Hepatocyte (in vitro differentiated cells): ENCODE data around the gene XPNPEP1. TPM values are rescaled to one million over a fixed set of nuclear protein-coding genes. Genes with fewer than 3 reads are reported as not detected.

Experiments used
- DNase-seq: peaks from one replicate; pipeline ENCODE4 v3.0.0-alpha.2; 2016; ENCODE audit warnings: low spot score
- H2AFZ ChIP-seq: fragments of 200-600 bp; sonication (generic); 2 replicates; pipeline ENCODE4 v1.6.0; 2016; ENCODE audit warnings: antibody characterized with exemption, mild to moderate bottlenecking
- H3K27ac ChIP-seq: fragments of 200-600 bp; sonication (generic); 2 replicates; pipeline ENCODE4 v1.5.1; 2016; ENCODE audit warnings: mild to moderate bottlenecking
- H3K27me3 ChIP-seq: fragments of 200-600 bp; sonication (generic); 2 replicates; pipeline ENCODE4 v1.6.1; 2016
- H3K36me3 ChIP-seq: fragments of 200-600 bp; sonication (generic); replicated peaks from 2 replicates; pipeline ENCODE4 v1.5.1; 2016; ENCODE audit warnings: low read depth; ENCODE audit not compliant: insufficient read depth
- H3K4me1 ChIP-seq: fragments of 200-600 bp; sonication (generic); 2 replicates; pipeline ENCODE4 v1.5.1; 2016; ENCODE audit warnings: mild to moderate bottlenecking, moderate library complexity; ENCODE audit not compliant: insufficient read depth
- H3K4me2 ChIP-seq: fragments of 200-600 bp; sonication (generic); 2 replicates; pipeline ENCODE4 v1.6.0; 2016
- H3K4me3 ChIP-seq: fragments of 200-600 bp; sonication (generic); 2 replicates; pipeline ENCODE4 v1.5.1; 2016; ENCODE audit warnings: mild to moderate bottlenecking
- H3K79me2 ChIP-seq: fragments of 200-600 bp; sonication (generic); 2 replicates; pipeline ENCODE4 v1.6.0; 2017; ENCODE audit warnings: mild to moderate bottlenecking
- H3K9me2 ChIP-seq: fragments of 200-600 bp; sonication (generic); replicated peaks from 2 replicates; pipeline ENCODE4 v1.6.0; 2017; ENCODE audit warnings: mild to moderate bottlenecking; ENCODE audit not compliant: insufficient read depth
- H3K9me3 ChIP-seq: fragments of 200-600 bp; sonication (generic); 2 replicates; pipeline ENCODE4 v1.5.1; 2016; ENCODE audit warnings: low read depth, mild to moderate bottlenecking
- H4K20me1 ChIP-seq: fragments of 200-600 bp; sonication (generic); 2 replicates; pipeline ENCODE4 v1.6.0; 2016; ENCODE audit warnings: mild to moderate bottlenecking; ENCODE audit not compliant: insufficient read depth, poor library complexity, severe bottlenecking
- EZH2 ChIP-seq: fragments of 200-600 bp; sonication (generic); IDR thresholded peaks from 2 replicates; pipeline ENCODE4 v1.6.1; 2016; ENCODE audit warnings: antibody characterized with exemption, mild to moderate bottlenecking, borderline replicate concordance
- EZH2phosphoT487 ChIP-seq: fragments of 200-600 bp; sonication (generic); IDR thresholded peaks from one replicate; pipeline ENCODE4 v1.6.1; 2018; ENCODE audit warnings: antibody characterized with exemption, mild to moderate bottlenecking, low read depth, moderate library complexity; ENCODE audit not compliant: unreplicated experiment, severe bottlenecking
- WGBS: methylation state at CpG from one replicate; pipeline ENCODE4 v1.1.6; 2016; ENCODE audit warnings: low lambda C conversion rate; ENCODE audit errors: missing lambda C conversion rate; 5-methylcytosine and 5-hydroxymethylcytosine counted together
- polyA plus RNA-seq: library from polyadenylated mRNA; unstranded; fragments of >200 nt; fragmentation: Nextera tagmentation; extraction: Ambion mirVana; gene quantifications from 2 replicates; pipeline ENCODE4 v1.2.1, GENCODE V29; 2016
- total RNA-seq: library from RNA; depleted of rRNA; stranded (reverse); fragments of >200 nt; gene quantifications from 2 replicates; pipeline ENCODE4 v1.2.3, GENCODE V29; 2014
- TF ChIP-seq, protein P1 (sequence below): fragments of 200-600 bp; sonication (generic); IDR thresholded peaks from 2 replicates; pipeline ENCODE4 v1.5.1; 2016; ENCODE audit warnings: antibody characterized with exemption, mild to moderate bottlenecking; ENCODE audit not compliant: poor library complexity

XPNPEP1 gene
- total and polyA plus RNA-seq, 2 experiments from 2014 or later = 55.5 to 99.4 TPM

DNA sequence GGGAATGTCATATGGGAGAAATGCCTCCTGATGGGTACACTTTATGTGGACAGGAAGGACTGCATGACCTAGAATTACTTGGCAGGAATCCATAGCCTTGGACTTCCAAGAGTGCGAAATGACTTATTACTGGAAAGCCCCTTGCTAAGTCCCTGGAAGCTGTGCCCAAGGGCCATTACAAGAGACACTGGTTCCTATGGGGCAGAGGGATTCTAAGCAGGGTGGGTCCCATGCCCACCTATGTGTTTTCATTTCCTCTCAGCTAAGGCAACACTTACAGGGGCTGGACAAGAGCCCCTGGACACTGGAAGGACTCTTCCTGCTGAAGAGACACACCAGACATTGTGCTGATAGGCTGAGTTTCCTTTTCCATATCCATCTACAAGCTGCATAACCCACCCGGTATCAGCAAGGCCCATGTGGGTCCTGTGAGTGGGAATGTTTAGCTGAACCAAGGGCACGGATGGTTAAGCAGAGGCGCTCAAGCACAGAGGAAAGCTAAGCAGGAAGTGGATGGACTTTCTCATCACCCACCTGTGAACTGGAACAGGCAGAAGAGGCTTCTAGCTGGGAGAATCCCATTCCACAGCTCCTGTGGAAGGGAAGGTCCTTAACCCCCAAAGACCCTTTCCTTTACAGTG, 56.2 kb downstream of the XPNPEP1 start:
- Histone ChIP-seq H3K9me3 (no peaks in the 10 kb centered on the region), H2AFZ (no peak overlapping the region), H3K4me1 (no peaks in the 10 kb centered on the region), H4K20me1 (no peaks in the 10 kb centered on the region), H3K36me3 (no peaks in the 10 kb centered on the region), H3K4me3 (no peak overlapping the region), H3K27ac (no peak overlapping the region), H3K27me3 (no peaks in the 10 kb centered on the region), H3K79me2 (no peaks in the 10 kb centered on the region), H3K9me2 (no peaks in the 10 kb centered on the region), H3K4me2 (no peak overlapping the region)
- WGBS = 97% methylated on average over 4 of the region's 4 CpGs
- DNase-seq = no peak
- TF ChIP-seq EZH2 (no peak), EZH2phosphoT487 (no peak)
- TF ChIP-seq, protein P1, sequence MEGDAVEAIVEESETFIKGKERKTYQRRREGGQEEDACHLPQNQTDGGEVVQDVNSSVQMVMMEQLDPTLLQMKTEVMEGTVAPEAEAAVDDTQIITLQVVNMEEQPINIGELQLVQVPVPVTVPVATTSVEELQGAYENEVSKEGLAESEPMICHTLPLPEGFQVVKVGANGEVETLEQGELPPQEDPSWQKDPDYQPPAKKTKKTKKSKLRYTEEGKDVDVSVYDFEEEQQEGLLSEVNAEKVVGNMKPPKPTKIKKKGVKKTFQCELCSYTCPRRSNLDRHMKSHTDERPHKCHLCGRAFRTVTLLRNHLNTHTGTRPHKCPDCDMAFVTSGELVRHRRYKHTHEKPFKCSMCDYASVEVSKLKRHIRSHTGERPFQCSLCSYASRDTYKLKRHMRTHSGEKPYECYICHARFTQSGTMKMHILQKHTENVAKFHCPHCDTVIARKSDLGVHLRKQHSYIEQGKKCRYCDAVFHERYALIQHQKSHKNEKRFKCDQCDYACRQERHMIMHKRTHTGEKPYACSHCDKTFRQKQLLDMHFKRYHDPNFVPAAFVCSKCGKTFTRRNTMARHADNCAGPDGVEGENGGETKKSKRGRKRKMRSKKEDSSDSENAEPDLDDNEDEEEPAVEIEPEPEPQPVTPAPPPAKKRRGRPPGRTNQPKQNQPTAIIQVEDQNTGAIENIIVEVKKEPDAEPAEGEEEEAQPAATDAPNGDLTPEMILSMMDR = no peak

DNA sequence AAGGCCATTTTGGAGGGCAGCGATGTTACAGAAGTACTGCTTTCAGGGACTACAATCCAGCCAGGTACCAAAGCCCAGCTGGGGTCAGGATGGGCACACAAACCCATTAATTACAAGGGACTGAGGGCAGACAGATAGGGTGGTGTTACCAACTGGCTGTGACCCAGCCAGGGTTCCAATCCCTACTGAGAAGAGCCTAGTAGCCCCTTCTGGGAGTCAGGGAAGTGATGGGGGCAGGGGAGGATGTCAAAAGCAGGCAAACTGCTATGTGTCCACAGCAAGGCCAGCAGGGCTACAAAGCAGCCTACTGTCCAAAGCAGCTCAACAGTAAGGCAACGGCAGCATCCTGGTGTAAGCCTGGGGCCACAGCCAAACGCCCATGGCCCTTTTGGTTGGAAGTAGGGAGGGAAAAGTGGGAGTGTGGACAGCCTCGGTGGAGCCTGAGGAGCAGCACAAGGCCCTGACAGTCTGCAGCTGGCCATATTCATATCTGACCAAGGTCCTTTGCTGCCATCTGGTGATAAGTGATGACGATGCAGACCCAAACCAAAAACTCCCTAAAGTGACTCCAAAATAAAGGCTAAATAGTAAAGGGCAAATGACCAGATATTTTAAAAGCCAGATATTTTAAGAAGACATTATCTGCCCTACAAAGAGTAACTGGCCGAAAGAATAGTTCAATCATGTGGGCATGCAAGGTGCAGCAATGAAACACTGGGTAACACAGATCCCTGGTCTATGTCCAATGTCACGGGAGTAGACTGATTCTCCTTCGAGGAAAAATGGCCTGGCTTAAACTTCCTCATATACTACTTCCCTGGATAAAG, 56.9 kb downstream of the XPNPEP1 start:
- Histone ChIP-seq H3K79me2 (no peaks in the 10 kb centered on the region), H3K4me2 (no peak overlapping the region), H3K27ac (no peak overlapping the region), H3K36me3 (no peaks in the 10 kb centered on the region), H3K9me2 (no peaks in the 10 kb centered on the region), H3K9me3 (no peaks in the 10 kb centered on the region), H3K4me3 (no peak overlapping the region), H3K4me1 (no peaks in the 10 kb centered on the region), H4K20me1 (no peaks in the 10 kb centered on the region), H3K27me3 (no peaks in the 10 kb centered on the region), H2AFZ (no peak overlapping the region)
- WGBS = 71% methylated on average over 8 of the region's 8 CpGs
- TF ChIP-seq EZH2phosphoT487 = no peak
- TF ChIP-seq, protein P1 = peak; percentile 43
- DNase-seq = peak; percentile 25

DNA sequence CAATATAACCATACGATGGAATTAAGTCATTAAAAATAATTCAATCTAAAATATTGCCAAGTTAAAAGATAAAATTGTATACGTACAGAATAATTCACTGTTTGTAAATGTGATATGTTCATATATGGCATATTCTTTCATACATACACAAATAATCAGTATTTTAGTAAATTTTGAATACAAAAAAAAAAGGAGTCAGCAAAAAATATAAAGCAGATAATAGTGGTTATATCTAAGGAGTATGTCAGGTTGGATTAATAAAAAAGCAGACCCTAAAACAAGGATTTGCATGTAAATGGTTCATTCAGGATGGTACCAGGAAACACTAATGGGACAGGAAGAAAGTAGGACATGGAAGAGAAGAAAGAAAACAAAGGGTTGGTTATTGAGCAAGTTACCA, 59.5 kb downstream of the XPNPEP1 start:
- no peak for DNase-seq
- H3K9me2 ChIP-seq = no peaks in the 10 kb centered on the region
- no peaks in the 10 kb centered on the region for H3K4me1 ChIP-seq
- H3K36me3 ChIP-seq = no peaks in the 10 kb centered on the region
- H3K27ac ChIP-seq = no peak overlapping the region
- no peaks in the 10 kb centered on the region for H3K27me3 ChIP-seq
- TF ChIP-seq EZH2phosphoT487 (no peak), EZH2 (no peak)
- TF ChIP-seq, protein P1 = no peak
- no peak overlapping the region for H2AFZ ChIP-seq
- H3K4me2 ChIP-seq = no peak overlapping the region
- no peaks in the 10 kb centered on the region for H3K9me3 ChIP-seq
- H4K20me1 ChIP-seq = no peaks in the 10 kb centered on the region
- no peak overlapping the region for H3K4me3 ChIP-seq
- 96% methylated on average over 2 of the region's 2 CpGs for WGBS
- H3K79me2 ChIP-seq = no peaks in the 10 kb centered on the region
